SHP77 (cell line): ENCODE measurements around the gene CRACDL.

Experiments used
- DNase-seq, 2 experiments: peaks; one replicate each; lab custom pipeline; 2025; lab: John Stamatoyannopoulos, UW

The CRACDL gene

DNA sequence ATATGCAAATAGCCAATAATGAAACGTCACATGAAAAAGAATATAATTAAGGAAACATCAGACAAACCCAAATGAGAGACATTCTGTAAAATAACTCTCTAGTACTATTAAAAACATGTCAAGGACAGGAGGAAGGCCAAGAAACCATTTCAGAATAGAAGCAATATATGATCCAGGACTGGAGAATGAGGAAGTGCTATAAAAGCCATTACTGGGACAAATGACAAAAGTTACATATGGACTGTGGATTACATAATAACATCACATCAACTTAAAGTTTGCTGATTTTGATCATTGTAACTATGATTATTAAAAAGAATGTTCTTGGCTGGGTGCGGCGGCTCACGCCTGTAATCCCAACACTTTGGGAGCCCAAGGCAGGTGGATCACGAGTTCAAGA, 81.3 kb downstream of the CRACDL start:
- no peak for DNase-seq

DNA sequence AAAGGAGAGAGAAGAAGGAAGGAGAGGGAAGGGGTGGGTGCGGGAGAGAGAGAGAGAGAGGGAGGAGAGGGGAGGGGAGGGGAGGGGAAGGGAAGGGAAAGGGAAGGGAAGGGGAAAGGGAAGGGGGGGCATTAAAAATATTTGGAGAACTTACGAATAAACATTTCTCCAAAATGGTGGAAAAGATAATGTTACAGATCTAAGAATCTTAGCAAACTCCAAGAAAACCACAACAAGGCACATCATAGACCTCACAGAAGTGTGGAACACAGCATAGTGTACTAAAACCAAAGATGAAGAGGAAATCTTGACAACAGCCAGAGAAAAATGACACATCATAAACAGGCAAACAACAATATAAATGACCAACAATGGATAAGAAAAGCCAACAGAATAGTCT, 83.1 kb downstream of the CRACDL start:
- DNase-seq = no peak

DNA sequence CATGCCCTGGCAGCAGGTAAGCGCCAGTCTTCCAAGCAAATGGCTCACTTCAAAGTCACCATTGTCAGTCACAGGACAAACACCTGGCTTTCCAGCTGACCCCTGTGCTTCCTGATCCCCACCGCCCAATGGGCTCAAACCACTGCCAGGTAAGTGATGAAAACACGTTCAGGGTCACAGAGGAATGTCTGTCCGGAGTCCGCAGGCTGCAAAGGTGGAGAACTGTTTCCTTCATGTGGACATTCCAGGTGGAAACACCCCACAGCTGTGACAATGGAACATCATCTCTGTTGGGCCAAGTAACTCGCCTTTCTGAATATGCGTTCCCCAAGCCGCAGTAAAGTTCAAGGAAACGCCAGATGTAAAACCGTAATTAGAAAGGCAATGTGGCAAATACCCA, 86.0 kb downstream of the CRACDL start:
- DNase-seq = no peak

DNA sequence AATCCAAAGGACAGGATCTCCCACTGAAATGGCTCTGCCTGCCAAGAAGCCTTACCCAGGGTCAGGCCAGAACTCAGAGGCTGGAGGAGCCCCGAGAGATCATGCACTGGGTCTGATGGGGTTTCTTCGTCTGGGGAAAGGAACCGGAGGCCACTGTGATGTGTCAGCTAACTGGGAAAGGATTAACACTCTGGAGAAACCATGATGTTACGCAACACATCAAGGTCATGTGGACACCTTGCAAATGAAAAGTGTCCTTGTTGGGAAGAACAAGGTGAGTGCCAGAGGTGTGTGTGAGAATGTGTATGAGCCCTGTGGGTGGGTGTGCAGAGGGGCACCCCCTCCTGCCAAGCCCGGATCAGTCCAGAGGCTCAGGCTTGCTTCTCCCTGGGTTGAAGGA, 86.9 kb downstream of the CRACDL start:
- DNase-seq = no peak

DNA sequence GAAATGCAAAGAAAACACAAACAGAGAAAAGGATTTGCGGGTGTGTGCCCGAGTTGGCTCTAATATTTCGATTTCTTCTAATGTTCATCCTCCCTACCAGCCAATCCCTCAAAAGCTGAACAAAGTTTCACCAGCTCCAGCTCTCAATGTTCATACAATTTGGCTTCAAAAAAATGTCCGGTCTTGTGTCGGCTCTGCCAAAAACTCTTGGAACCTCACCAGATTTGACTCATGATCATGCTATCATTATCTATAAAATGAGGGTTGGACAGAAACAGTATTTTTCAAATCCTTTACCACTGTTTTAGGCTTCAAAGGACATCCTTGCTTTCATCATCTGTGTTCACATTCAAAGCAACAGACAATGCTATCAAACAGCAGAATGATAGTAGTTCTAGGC, 88.2 kb downstream of the CRACDL start:
- no peak for DNase-seq

DNA sequence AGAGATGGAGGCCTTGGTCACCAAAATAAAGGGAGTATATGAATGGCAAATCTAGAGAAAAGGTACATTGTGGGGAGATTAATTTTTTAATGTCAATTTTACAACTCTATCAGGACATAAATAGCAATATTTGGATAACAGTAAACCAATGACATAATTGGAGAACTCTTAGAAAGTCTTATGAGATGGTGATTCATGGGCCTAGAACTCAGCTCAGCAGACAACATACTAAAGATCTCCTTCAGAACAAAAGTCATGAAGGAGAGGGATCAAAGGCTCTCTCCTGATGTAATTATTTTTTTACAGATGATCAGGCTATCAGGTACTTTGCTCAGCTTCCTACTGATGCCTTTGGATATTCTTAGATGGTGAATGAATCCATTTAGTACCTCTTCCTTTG, 90.0 kb downstream of the CRACDL start:
- no peak for DNase-seq

DNA sequence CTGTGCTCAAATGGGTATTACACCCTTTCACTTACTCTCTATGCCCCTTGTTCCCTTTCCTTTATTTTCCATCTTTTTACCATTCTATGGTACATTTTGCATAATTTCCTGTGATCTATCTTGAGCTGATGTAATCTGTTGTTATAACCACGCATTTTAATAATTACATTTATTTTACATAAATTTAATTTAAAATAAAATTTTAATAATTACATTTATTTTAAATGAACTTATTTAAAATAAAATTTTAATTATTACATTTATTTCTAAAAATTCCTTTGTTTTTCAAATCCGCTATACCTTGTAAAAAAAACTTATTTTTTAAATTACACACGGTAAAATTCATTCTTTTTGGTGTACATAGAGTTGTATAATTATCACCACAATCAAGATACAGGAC, 93.9 kb downstream of the CRACDL start:
- no peak for DNase-seq

DNA sequence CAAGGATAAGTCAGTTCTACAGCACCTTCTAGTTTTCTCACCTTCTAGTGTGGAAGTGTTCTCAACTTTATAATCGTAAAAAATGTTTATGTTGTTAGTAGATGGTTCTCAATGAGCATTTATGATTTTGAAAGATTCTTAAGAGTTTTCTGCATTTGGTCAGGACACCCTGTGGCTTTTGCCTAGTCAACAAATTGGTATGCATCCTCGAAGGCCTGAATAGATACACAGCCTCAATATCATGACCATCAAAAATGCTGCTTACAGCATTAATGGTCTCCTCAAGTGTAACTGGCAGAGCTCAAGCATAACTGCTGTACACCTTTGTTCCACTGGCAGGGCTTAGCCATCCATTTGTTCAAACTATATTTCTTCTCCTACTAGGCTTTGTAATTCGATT, 96.7 kb downstream of the CRACDL start:
- DNase-seq = no peak

DNA sequence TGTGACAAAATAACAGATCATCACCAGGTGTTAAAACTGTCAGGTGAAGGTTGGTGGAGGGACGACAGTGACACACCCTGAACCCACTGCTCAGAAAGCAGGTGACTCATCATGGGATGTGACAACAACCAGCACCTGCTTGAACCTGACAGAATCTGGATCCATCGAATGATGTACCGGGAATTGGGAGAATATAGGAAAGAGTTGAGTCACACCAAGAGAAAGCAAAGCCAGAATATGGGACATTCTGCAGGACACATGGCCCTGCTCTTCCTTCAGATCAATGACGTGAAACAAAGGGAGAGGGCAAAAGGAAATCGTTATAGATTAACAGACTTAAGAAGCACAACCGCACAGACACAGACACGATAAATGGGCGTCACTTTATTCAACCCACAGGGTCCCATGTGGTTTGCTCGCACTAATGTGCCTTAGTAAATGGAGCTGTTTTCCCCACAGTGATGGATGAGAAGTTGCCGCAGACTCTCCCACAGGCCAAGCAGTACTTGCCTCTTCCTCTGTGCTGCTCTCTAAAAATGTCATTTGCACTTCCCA, 100.1 kb downstream of the CRACDL start:
- peak; percentile 12 to 40 for DNase-seq

DNA sequence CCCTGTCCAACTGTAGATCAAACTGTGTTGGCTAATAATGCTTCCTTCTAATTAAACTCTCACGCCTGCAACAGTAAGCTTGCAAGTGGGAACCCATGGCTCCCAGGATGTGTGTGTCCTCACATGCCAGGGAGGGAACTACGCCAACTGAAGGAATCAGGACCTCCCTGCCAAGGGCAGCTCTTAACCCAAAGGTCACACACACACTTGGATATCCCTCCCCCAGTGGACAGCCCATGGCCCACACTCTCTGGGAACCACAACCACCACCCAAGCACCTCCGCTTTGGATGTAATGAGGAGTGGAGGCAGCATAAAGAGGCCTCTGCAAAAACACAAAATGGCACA, 102.1 kb downstream of the CRACDL start:
- no peak for DNase-seq

DNA sequence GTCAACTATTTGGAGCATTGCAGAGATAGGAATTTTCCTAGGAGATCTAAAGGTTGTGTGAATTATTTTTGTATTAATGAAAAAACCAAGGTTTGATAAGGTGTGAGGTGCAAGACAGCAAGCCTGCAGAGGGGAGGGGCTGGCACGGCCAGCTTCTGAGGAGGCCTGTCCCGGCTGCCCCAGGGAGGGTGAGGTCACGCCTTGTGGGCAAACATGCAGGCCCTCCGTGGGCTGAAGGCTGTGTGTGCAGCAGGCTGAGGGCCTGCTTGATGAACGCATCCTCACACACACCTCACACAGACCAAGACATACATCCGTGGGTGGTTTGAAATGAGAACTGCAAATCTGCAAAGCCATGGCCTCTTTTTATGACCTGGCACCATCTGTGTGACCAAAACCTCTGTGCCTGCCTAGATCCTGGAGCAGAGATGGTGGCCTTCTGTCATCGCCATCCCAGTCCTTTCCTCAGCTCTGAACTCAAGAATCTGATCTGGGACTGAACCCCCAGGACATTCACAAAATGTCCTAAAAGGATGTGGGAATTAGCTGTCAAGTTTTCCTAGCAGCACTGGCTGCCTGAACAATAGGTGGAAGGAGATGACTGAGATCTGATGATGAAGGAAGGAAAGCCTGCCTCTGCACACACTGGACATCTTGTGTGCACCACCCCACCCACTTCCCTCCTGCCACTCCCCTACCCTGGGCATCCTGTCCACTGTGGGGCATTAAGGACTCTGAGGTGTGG, 102.7 kb downstream of the CRACDL start:
- DNase-seq = no peak

DNA sequence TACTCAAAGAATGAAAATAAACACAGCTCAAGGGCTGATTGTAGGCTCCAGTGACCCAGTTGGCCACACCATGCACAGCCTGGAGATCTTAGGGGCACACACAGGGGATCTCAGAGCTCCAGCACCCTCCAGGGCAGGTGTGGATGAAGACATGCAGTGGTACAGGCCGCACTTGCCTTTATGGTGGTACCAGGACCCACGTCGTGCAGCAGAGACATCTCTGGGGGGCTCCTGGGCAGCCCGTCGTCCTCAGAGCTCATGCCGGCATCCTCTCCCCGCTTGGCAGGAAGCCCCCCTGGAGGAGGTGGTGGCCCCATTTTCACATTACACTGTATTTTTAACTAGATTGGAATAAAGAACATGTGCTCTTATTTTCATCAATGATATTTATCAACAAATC, 103.9 kb downstream of the CRACDL start:
- DNase-seq = no peak

DNA sequence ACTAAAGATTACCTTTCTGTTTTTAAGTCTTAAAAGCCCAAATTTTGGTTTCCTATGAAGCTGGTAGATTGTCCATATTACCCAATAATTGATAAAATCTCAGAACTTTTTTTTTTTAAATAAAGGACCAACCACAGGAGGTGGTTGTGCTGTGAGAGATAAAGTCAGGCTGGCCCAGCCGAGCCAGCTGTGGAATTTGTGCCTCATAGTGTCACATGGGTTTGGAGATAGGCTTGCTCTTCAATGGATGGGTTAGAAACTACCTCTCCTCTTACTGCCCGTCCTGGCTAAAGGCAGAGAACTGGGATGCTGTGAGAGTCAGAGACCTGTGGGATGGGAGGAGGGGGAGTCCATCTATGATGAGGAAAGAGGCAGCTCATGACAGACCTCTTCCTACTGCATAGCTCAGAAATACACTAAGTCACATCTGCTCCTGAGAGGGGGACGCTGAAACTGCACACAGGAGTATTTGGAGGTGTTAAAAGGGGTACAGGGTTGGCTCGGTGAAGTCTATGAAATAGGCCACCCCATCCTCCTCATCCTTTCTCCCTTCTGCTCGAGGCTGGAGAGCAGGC, 105.4 kb downstream of the CRACDL start:
- DNase-seq = no peak

DNA sequence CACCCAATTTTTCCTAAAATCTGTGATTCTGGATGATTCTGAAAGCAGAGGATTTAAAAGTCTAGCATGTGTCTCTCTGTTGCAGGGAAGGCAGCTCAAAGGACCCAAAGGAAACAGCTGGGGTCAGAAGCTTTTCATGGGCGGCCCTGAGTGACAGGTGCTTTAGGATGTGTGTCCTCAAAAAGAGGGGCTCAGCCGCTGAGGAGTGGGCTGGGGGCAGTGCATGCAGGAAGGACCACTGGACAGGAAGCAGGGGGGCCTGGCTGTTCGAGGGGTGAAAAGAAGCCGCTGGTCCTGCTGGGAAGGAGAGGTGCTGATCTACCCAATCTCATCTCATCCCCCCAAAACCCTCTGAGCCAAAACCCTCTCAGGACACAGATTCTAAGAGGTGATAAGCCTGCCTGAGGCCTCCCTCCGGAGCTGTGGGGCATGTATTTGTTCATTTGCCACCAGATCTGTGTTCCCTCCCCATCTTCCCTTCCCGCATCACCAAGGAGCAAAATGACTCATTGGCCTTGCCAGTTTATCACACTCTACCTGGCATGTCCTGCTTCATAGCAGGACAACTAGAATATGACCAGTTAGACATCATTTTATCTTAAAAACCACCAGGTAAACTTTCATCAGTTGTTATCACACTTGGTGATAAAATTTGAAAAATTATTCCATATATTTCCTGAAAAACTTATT, 106.3 kb downstream of the CRACDL start:
- no peak for DNase-seq

DNA sequence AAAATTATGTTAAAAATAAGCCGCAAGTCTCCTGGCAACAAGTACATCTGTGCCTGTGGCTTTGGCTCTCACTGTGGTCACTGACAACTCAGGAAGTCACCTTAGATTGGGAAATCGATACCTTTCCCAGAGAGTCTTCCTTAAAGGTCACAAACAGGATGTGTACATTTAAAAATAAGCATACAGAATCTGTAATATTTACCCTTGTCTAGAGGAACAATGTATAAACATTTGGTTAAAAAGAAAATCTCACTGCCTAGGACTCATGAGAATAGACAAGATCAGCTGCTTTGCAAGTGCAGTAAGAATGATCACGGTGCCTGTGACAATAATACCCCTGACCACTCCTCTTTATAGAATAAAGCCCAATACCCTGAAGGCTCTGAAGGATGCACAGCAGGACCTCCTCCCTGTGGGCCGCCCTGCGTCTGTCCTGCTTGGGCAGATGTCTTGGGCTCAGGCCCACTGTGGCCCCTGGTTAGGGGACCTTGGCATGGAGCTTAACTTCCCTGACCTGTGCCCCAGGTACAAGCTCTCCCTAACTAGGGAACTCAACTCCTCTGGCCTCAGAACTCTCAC, 107.1 kb downstream of the CRACDL start:
- peak in 1 of 2 experiments; percentile 3 for DNase-seq

DNA sequence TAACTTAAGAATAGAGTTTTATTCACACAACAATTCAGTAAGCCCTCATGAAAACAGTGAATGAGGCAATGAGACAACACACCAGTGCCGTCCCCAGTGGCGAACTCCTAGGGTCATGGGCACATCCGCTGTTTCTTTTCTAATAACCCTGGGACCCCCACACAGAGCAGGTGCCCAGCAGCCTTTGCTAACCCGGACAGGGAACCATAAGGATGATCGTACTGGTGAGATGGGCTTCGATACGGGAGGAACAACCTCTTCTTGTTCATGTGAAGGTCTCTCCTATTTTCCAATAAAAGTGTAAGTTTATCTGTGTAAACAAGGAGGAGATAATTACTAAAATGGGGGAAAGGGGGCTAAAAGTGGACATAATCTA, 107.7 kb downstream of the CRACDL start:
- no peak for DNase-seq

DNA sequence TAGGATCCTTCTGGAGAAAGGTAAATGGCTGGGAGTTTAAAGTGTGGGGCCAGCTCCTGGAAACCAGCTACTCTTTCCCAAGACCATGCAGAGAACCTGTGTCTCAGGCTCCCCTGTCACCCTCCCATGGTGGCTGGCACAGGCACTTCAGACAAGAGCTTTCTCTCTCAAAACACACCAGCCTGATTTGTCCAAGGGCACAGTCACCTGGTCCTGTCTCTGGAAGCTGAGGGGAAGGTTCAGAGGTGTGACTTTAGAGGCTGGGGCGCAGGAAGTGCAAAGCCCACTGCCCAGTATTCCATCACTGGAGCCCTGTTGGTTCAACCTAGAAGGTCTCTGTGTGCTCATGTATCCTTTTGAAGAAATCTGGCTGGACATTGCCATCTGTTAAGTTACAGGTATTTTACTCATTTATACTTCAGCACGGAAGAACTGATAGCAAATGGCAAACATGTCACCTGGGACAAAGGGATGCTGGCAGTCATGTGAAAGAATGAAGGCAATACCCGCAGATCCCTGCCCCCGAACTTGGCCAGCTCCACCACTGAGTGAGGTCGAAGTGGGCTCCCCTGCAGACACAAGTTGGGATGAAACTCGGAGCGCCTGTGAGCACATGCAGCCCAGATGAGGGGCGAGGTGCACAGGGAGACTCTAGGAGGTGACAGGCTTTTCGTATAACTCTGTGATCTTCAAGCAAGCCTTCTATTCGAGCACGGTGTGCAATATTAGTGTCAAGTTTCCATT, 108.2 kb downstream of the CRACDL start:
- DNase-seq = no peak

DNA sequence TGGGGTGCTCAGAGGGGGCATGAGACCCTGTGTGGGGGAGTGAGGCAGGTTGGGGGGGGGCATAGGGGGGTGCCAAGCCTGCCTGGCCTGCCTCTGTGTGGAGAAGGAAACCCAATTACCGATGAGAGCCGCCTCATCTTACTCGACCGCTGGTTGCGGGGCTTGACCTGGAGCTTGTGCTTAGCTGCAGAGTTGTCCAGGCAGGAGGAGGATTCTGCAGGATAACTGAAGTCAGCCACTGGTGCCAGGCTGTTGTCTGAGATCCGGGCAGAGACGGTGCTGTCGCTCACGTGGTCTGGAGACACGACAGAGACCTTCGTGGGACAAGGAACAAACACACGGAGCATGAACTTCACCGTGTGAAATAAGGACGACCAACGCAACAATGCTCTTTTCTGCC, 109.2 kb downstream of the CRACDL start:
- DNase-seq = no peak

DNA sequence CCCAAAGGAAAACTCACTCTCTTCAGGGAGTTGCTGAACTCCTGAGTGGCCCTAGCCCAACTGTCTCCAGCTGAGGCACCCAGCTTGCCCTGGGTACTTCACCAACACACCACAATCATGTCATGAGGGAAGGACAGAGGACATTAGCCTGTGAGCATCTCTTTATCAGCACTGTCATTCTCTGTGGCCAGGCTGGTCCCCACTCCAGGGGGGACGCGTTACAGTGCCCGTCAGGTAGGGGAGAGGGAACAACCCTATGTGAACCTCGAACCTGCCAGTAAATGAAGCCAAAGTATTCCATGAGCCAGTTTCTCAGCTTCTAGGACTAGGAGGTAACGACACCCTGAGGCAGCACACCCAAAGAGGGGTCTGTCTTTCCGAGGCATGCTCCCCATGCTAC, 110.2 kb downstream of the CRACDL start:
- DNase-seq = no peak

DNA sequence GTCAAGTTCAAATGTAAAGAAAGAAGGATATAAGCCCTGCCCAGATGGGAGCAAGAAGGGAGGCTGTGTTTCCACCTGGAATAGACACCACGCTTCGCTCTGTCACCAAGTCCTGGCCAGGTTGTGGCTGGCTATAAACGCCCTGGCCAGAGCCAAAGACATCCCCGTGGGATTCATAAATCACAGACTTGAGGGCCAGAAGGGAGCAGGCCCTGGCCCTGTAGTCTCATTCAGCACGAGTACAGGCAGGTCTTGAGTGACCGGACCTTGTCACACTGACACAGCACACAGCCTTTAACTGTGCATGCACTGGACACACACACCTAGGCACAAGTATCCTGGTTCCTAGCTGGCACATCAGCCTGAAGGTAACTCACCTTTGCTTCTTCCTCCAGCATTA, 110.6 kb downstream of the CRACDL start:
- DNase-seq = no peak

DNA sequence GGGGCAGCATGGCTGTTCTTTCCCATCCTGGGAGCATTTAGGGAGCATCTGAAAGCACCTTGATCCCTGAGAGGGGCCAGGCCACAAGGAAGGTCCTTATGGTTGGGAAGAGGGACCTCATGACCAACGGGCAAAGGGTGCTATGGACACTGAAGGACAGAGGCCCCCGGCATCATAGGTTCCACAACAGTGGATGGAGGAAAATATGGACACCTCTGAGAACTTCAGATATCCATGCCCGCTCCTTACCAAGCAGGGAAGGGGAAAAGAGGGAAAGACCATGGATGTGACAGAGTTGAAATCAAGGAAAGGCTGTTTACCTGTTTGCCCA, 111.0 kb downstream of the CRACDL start:
- DNase-seq = no peak

DNA sequence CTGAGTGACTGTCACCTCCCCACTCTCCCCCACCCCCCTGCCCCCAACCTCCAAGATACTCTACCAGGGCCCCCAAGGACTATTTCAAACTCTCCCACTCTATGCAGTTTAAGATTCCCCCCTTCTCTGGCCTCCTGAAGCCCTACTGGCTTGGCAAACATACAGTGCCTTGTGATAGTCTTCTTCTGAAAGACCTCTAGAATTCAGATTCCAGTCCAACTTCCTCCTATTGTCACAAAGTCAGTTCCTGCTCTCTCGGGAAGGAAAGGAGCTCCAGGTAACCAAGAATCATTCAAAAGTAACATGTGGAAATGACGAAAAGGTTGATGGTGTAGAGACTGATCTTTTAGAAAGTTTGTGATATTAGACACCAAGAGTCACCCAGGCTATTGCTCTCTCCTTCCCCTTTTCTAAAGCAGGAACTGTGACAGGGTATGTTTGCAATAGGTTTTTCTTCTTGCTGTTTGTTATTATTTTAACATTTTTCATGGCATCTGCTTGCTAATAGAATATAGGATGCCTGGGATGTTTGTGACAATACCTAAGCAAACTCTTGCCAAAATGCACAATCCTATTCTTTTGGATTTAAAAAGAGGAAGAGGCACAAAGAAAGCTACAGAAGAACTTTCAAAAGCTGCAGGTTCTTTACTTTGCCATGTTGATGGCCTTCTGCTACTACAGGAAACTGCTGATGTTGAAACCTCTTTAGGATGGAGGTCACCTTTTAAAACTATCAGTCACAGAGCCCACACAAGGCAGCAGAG, 111.6 kb downstream of the CRACDL start:
- DNase-seq = no peak
